ENCODE results near the gene CAB39L.
"Not testable (repeated sequence)": the region's sequence is repeated elsewhere in the genome, so short reads cannot be mapped to it uniquely, and the experiment has no call there.

CAB39L gene

DNA sequence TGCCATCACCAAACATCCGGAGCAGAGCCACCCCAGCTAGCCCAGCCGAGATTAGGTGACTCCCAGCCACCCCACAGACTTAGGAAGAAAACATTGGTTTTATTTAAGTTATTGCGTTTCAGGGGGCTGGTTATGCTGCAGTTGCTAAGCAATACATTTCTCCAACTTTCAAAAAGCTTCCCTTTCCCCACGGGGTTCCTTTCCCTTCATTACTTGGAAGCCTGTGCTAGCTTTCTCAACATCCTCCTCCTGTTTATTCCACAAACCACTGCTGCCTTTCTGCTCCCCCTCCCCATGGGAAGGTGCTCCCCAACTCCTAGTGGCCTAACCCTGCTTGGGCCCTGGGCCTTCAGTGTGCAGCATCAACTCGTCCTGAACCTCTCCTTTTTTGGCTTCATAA lies 143.6 kb downstream of the CAB39L start:
- no peak for DNase-seq (ENCODE audit: low read depth)
- no peak overlapping the region for H3K4me3 ChIP-seq (ENCODE audit: low read depth, low read length)
- TF ChIP-seq, protein P1, sequence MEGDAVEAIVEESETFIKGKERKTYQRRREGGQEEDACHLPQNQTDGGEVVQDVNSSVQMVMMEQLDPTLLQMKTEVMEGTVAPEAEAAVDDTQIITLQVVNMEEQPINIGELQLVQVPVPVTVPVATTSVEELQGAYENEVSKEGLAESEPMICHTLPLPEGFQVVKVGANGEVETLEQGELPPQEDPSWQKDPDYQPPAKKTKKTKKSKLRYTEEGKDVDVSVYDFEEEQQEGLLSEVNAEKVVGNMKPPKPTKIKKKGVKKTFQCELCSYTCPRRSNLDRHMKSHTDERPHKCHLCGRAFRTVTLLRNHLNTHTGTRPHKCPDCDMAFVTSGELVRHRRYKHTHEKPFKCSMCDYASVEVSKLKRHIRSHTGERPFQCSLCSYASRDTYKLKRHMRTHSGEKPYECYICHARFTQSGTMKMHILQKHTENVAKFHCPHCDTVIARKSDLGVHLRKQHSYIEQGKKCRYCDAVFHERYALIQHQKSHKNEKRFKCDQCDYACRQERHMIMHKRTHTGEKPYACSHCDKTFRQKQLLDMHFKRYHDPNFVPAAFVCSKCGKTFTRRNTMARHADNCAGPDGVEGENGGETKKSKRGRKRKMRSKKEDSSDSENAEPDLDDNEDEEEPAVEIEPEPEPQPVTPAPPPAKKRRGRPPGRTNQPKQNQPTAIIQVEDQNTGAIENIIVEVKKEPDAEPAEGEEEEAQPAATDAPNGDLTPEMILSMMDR (IDR thresholded peaks at IDR 0.05; ENCODE audit: control insufficient read depth, extremely low read depth, insufficient read depth), result no peak

DNA sequence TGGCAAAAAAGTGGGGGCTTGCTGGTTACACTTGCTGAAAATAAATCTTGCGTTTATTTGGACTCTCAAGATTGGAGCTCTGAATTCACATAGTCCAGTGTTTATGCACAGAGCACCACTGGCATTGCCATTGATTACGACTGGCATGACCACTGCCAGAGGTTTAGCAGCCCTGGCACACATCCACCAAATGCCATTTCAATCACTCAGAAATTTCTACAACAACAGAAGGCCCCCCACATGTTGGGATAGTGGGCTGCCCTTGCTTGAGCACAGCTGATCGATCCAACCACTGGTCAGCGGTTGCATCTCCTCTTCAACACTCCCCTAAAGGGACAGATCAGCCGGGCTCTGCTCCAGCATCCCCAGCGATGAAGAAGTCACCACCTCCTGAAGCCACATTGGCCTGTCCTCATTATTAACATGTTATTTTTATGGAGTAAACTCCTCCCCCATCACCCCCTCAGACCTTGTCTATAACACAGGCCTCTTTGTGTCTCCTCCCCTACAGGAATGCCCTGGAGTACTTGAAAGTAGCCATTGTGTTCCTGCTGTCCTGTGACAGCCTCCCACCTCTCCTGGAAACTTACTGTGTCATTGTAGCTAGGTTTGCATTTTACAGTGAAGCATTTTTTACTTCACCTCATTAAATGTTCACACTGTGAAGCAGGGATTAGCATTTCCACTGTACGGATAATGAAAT lies 144.8 kb downstream of the CAB39L start:
- H3K4me3 ChIP-seq (ENCODE audit: low read depth, low read length), result no peak overlapping the region
- DNase-seq (ENCODE audit: low read depth), result no peak
- TF ChIP-seq, protein P1 (IDR thresholded peaks at IDR 0.05; ENCODE audit: control insufficient read depth, extremely low read depth, insufficient read depth), result no peak

DNA sequence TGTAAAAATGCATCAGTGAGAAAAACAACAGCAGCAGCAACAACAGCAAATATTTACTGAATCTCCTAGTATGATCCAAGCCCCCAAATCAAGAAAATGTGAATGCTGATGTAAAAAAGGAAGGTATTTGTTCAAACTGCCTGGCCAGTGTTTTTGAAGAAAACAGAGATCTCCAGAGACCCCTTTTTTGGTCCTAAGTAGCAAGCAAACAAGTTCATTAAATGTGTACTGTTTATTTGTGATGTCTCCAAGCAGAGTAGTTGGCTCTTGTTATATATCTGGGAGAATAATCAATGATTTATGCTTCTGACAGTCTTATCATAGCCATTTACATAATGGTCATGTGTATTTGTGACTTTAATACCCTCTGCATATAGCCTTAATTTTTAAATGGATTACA lies 145.4 kb downstream of the CAB39L start:
- no peak overlapping the region for H3K4me3 ChIP-seq (ENCODE audit: low read depth, low read length)
- DNase-seq (ENCODE audit: low read depth), result no peak
- TF ChIP-seq, protein P1 (IDR thresholded peaks at IDR 0.05; ENCODE audit: control insufficient read depth, extremely low read depth, insufficient read depth), result no peak

DNA sequence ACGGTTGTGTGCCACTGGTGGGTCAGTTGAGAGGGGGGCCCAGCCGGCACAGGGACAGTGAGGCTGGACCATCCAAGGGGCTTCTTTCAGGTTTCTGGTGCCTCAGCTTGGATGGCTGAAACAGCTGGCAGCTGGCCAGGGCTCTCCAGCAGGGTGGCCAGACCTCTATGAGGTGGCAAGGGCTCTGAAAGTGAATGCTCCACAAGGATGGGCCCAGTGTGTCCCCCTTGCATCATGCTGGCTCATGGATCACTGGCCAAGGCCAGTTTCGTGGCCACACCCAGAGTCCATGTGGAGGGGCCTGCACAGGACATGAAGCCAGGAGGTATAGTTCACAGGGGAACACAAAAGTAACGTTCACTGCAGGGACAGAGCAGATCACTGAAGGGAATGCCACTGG lies 146.5 kb downstream of the CAB39L start:
- TF ChIP-seq, protein P1 (IDR thresholded peaks at IDR 0.05; ENCODE audit: control insufficient read depth, extremely low read depth, insufficient read depth), result no peak
- DNase-seq (ENCODE audit: low read depth), result no peak
- no peak overlapping the region for H3K4me3 ChIP-seq (ENCODE audit: low read depth, low read length)

DNA sequence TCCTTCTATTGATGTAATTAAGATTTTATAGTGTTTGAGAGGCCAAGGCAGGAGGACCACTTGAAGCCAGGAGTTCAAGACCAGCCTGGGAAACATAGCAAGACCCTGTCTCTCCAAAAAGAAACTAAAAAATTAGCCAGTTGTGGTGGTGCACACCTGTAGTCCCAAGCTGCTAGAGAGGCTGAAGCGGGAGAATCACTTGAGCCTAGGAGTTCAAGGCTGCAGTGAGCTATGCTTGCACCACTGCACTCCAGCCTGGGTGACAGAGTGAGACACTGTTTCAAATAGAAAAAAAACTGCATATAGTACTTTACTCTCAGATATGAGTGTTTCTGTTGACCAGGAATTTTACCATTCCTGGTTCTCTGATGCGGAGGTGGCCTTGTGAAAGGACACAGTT lies 147.2 kb downstream of the CAB39L start:
- no peak overlapping the region for H3K4me3 ChIP-seq (ENCODE audit: low read depth, low read length)
- TF ChIP-seq, protein P1 (IDR thresholded peaks at IDR 0.05; ENCODE audit: control insufficient read depth, extremely low read depth, insufficient read depth), result no peak
- no peak for DNase-seq (ENCODE audit: low read depth)

DNA sequence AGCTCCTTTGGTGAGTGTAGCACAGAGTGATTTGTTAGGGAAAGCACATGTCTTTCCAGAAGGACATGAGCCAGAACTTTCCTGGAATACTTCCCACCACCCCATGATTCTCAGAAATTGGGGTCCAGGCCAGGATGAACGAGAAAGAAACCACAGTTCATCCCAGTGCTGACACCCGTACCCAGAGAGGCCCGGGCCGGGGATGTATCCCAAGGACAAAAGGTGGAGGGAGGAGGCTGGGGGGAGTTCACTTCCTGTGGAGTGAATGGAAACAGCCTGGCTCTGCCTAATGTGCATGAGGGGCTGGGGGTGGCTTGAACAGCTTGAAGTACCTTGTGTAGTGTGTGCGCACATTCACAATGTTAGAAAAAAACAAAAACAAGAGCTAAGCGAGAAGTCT lies 148.6 kb downstream of the CAB39L start:
- no peak for DNase-seq (ENCODE audit: low read depth)
- no peak overlapping the region for H3K4me3 ChIP-seq (ENCODE audit: low read depth, low read length)
- TF ChIP-seq, protein P1 (IDR thresholded peaks at IDR 0.05; ENCODE audit: control insufficient read depth, extremely low read depth, insufficient read depth), result no peak

DNA sequence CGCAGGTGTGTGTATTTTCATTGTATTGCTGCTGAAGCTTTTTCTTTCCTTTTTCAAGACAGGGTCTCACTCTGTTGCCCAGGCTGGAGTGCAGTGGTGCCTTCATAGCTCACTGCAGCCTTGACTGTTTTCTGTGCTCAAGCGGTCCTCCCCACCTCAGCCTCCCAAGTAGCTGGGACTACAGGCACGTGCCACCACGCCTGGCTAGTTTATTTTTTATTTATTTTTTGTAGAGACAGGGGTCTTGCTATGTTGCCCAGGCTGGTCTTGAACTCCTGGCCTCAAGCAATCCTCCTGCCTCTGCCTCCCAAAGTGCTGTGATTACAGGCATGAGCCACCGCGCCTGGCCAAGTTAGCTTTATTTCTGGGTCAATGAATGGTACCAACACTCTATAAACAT lies 149.1 kb downstream of the CAB39L start:
- H3K4me3 ChIP-seq (ENCODE audit: low read depth, low read length), result not testable (repeated sequence)

More for the DNA sequence above, 149.1 kb downstream of the CAB39L start:
- DNase-seq (ENCODE audit: low read depth), result not testable (repeated sequence)
